Loucy (cell line): ENCODE data around the gene DAGLA.
A peak's percentile ranks its signal among the peaks of the same experiment; 100 is the strongest.

Experiments
- H2AFZ ChIP-seq: fragments of 200-600 bp; sonication (generic); 2 replicates; pipeline ENCODE4 v1.6.0; 2016; ENCODE audit warnings: antibody characterized with exemption, mild to moderate bottlenecking, low read length, moderate library complexity
- H3F3A ChIP-seq: fragments of 200-600 bp; 2 replicates; pipeline ENCODE4 v1.6.0; 2016; ENCODE audit warnings: antibody characterized with exemption, low read depth, mild to moderate bottlenecking
- H3K27me3 ChIP-seq: fragments of 200-600 bp; sonication (generic); 2 replicates; pipeline ENCODE4 v1.6.1; 2014; ENCODE audit warnings: low read length, mild to moderate bottlenecking; ENCODE audit not compliant: insufficient read depth, poor library complexity, severe bottlenecking
- H3K36me3 ChIP-seq: fragments of 200-600 bp; sonication (generic); 2 replicates; pipeline ENCODE4 v1.6.1; 2016; ENCODE audit warnings: low read length; ENCODE audit not compliant: insufficient read depth
- H3K4me1 ChIP-seq: fragments of 200-600 bp; sonication (generic); 2 replicates; pipeline ENCODE4 v1.5.1; 2014; ENCODE audit warnings: low read length, mild to moderate bottlenecking; ENCODE audit not compliant: insufficient read depth, poor library complexity, severe bottlenecking
- H3K4me2 ChIP-seq: fragments of 200-600 bp; sonication (generic); 2 replicates; pipeline ENCODE4 v1.6.0; 2014; ENCODE audit warnings: antibody characterized with exemption, low read length, low read depth, mild to moderate bottlenecking; ENCODE audit not compliant: poor library complexity, severe bottlenecking
- H3K4me3 ChIP-seq: fragments of 200-600 bp; sonication (generic); 2 replicates; pipeline ENCODE4 v1.5.1; 2014; ENCODE audit warnings: low read length, mild to moderate bottlenecking, mixed read lengths; ENCODE audit not compliant: poor library complexity, severe bottlenecking
- H3K79me2 ChIP-seq: fragments of 200-600 bp; sonication (generic); 2 replicates; pipeline ENCODE4 v1.6.1; 2014; ENCODE audit warnings: low read length; ENCODE audit not compliant: insufficient read depth
- H3K9ac ChIP-seq: fragments of 200-600 bp; sonication (generic); 2 replicates; pipeline ENCODE4 v1.6.0; 2014; ENCODE audit warnings: mild to moderate bottlenecking, low read depth, low read length, moderate library complexity; ENCODE audit not compliant: poor library complexity, severe bottlenecking
- H3K9me2 ChIP-seq: fragments of 200-600 bp; sonication (generic); replicated peaks from 2 replicates; pipeline ENCODE4 v1.6.1; 2016; ENCODE audit warnings: low read depth, low read length, mixed read lengths
- H3K9me3 ChIP-seq: fragments of 200-600 bp; sonication (generic); 2 replicates; pipeline ENCODE4 v1.6.1; 2014; ENCODE audit warnings: mild to moderate bottlenecking, antibody characterized with exemption, low read length, low read depth; ENCODE audit not compliant: insufficient read depth
- H4K20me1 ChIP-seq: fragments of 200-600 bp; sonication (generic); 2 replicates; pipeline ENCODE4 v1.6.0; 2014; ENCODE audit warnings: antibody characterized with exemption, low read length, mild to moderate bottlenecking; ENCODE audit not compliant: insufficient read depth, poor library complexity, severe bottlenecking
- EZH2phosphoT487 ChIP-seq: fragments of 200-600 bp; IDR thresholded peaks from 2 replicates; pipeline ENCODE4 v1.6.1; 2018; ENCODE audit warnings: antibody characterized with exemption, mild to moderate bottlenecking, moderate library complexity, borderline replicate concordance
- TF ChIP-seq, protein P1 (sequence below): fragments of 200-600 bp; sonication (generic); conservative IDR thresholded peaks from 2 replicates; pipeline ENCODE4 v1.5.1; 2014; ENCODE audit warnings: mild to moderate bottlenecking, antibody characterized with exemption, low read length

DAGLA gene

DNA sequence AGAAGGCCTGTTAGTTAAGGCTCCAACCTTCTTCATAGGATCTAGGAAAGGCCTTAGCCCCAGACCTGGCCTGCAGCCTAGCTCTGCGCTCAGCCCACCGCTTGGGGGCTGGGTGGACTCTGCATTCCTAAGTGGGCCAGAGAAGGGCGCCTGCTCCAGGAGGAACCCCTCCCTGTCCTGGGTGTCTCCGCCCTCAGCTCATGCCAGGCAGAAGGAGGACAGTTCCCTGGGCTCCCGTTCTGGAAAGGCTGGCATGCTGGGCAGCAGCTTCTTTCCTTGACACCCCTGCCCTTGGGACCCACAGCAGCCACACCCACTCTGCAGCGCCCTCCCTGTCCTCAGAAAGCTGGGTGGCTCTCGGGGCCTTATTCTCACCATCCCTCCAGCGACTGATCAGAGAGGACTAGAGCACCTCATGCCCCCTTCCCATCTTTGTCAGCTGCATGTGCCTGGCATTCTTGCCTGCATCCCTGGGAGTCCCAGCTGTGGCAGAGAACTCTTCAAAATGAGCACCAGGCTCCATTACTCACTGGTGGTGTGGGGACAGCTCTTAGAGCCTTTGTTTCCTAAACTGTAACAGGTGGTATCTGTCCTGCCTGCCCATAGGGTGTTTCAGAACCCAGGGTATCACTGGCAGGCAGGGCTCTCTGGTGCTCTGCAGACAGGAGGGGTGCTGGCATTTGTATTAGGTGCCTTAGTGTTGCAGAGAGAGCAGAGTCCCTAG is 51.9 kb downstream of the DAGLA start:
- no peaks in the 10 kb centered on the region for H3K79me2 ChIP-seq
- H2AFZ ChIP-seq = no peak overlapping the region
- no peaks in the 10 kb centered on the region for H3K36me3 ChIP-seq
- no peak overlapping the region for H3K4me2 ChIP-seq
- no peak overlapping the region for H3K9ac ChIP-seq
- H3K4me1 ChIP-seq = no peaks in the 10 kb centered on the region
- H3K9me2 ChIP-seq = no peaks in the 10 kb centered on the region
- H3K4me3 ChIP-seq = no peak overlapping the region
- no peaks in the 10 kb centered on the region for H3K9me3 ChIP-seq
- TF ChIP-seq EZH2phosphoT487 = no peak
- TF ChIP-seq, protein P1, sequence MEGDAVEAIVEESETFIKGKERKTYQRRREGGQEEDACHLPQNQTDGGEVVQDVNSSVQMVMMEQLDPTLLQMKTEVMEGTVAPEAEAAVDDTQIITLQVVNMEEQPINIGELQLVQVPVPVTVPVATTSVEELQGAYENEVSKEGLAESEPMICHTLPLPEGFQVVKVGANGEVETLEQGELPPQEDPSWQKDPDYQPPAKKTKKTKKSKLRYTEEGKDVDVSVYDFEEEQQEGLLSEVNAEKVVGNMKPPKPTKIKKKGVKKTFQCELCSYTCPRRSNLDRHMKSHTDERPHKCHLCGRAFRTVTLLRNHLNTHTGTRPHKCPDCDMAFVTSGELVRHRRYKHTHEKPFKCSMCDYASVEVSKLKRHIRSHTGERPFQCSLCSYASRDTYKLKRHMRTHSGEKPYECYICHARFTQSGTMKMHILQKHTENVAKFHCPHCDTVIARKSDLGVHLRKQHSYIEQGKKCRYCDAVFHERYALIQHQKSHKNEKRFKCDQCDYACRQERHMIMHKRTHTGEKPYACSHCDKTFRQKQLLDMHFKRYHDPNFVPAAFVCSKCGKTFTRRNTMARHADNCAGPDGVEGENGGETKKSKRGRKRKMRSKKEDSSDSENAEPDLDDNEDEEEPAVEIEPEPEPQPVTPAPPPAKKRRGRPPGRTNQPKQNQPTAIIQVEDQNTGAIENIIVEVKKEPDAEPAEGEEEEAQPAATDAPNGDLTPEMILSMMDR = no peak
- H3K27me3 ChIP-seq = no peaks in the 10 kb centered on the region
- no peaks in the 10 kb centered on the region for H4K20me1 ChIP-seq
- no peaks in the 10 kb centered on the region for H3F3A ChIP-seq

DNA sequence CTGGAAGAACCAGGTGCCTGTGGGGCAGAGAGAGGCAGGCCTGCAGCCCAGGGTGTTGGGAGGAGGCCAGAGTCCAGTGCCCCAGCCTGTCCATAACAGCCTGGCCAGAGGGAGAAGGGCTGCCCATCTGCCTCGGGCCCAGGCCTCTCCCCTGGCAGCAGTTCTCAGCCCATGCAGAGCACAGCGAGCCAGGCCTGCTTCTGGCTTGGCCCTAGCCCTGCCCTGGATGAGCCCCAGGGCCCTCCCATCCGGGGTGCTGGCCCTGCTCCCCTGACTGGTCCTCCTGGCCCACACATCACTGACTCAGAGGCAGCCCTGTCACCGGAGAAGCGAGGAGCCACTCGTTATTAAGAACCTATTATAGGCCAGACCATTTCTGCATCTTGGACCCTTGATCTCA is 52.5 kb downstream of the DAGLA start:
- no peaks in the 10 kb centered on the region for H3K36me3 ChIP-seq
- no peaks in the 10 kb centered on the region for H3F3A ChIP-seq
- no peak overlapping the region for H3K4me3 ChIP-seq
- H3K79me2 ChIP-seq = no peaks in the 10 kb centered on the region
- H3K27me3 ChIP-seq = no peaks in the 10 kb centered on the region
- no peaks in the 10 kb centered on the region for H3K4me1 ChIP-seq
- no peaks in the 10 kb centered on the region for H4K20me1 ChIP-seq
- no peak overlapping the region for H2AFZ ChIP-seq
- TF ChIP-seq, protein P1 = no peak
- no peak for TF ChIP-seq EZH2phosphoT487
- no peaks in the 10 kb centered on the region for H3K9me2 ChIP-seq
- H3K4me2 ChIP-seq = no peak overlapping the region
- no peaks in the 10 kb centered on the region for H3K9me3 ChIP-seq
- no peak overlapping the region for H3K9ac ChIP-seq

GRCh38 chr11:61733120-61733978 is 53.2 kb downstream of the DAGLA start:
- H3K9ac ChIP-seq = no peak overlapping the region
- H2AFZ ChIP-seq = no peak overlapping the region
- no peak overlapping the region for H3K4me2 ChIP-seq

More at GRCh38 chr11:61733120-61733978, 53.2 kb downstream of the DAGLA start:
- Histone ChIP-seq H3K9me3 (no peaks in the 10 kb centered on the region), H3K27me3 (no peaks in the 10 kb centered on the region), H3K4me3 (no peak overlapping the region), H3K4me1 (no peaks in the 10 kb centered on the region), H3K36me3 (no peaks in the 10 kb centered on the region), H3F3A (no peaks in the 10 kb centered on the region), H4K20me1 (no peaks in the 10 kb centered on the region), H3K79me2 (no peaks in the 10 kb centered on the region), H3K9me2 (no peaks in the 10 kb centered on the region)
- TF ChIP-seq, protein P1 = peak; percentile 94
- no peak for TF ChIP-seq EZH2phosphoT487
